HL-60 (cell line): ENCODE results near the gene H1-8.

ENCODE experiments used
- GABPA ChIP-seq: IDR thresholded peaks from 2 replicates; pipeline ENCODE4 v1.6.1; 2012; ENCODE audit warnings: low read depth
- POLR2AphosphoS5 ChIP-seq: IDR thresholded peaks from 2 replicates; pipeline ENCODE4 v1.6.1; 2012; ENCODE audit warnings: low read depth
- REST ChIP-seq: IDR thresholded peaks from 2 replicates; pipeline ENCODE4 v1.6.1; 2012; ENCODE audit warnings: low read depth; ENCODE audit not compliant: insufficient replicate concordance
- TF ChIP-seq, protein P1 (sequence below): IDR thresholded peaks from one replicate; pipeline ENCODE4 v1.5.1; 2011; ENCODE audit warnings: low read length, control low read depth, inconsistent platforms; ENCODE audit not compliant: insufficient read depth

- TF ChIP-seq, protein P1, sequence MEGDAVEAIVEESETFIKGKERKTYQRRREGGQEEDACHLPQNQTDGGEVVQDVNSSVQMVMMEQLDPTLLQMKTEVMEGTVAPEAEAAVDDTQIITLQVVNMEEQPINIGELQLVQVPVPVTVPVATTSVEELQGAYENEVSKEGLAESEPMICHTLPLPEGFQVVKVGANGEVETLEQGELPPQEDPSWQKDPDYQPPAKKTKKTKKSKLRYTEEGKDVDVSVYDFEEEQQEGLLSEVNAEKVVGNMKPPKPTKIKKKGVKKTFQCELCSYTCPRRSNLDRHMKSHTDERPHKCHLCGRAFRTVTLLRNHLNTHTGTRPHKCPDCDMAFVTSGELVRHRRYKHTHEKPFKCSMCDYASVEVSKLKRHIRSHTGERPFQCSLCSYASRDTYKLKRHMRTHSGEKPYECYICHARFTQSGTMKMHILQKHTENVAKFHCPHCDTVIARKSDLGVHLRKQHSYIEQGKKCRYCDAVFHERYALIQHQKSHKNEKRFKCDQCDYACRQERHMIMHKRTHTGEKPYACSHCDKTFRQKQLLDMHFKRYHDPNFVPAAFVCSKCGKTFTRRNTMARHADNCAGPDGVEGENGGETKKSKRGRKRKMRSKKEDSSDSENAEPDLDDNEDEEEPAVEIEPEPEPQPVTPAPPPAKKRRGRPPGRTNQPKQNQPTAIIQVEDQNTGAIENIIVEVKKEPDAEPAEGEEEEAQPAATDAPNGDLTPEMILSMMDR: no peak
- TF ChIP-seq GABPA: no peak
- TF ChIP-seq POLR2AphosphoS5: no peak
- no peak for TF ChIP-seq REST
Observed at GRCh38 chr3:129520960-129521359, 22.0 kb upstream of the H1-8 start.
